GM12878 (cell line): ENCODE measurements around the gene FBXL2.

Source experiments
- ASH2L ChIP-seq: fragments of 300-600, 200-600 bp; sonication (generic); IDR thresholded peaks from 2 replicates; pipeline ENCODE4 v1.6.1; 2017; ENCODE audit warnings: low read depth, mild to moderate bottlenecking, borderline replicate concordance
- EP300 ChIP-seq, 2 experiments: fragments of 150-350 bp in 1 of 2; IDR thresholded peaks; 2 replicates each; pipeline ENCODE4 v1.6.1; 2011 to 2012; ENCODE audit warnings: low read depth in 2 of 2, low read length in 2 of 2, borderline replicate concordance in 1 of 2, improper control_type of control experiment in 1 of 2, inconsistent platforms in 1 of 2; ENCODE audit not compliant: control insufficient read depth in 1 of 2
- ESRRA ChIP-seq: IDR thresholded peaks from 2 replicates; pipeline ENCODE4 v1.6.1; 2012; ENCODE audit warnings: mild to moderate bottlenecking, low read length, improper control_type of control experiment
- EZH2 ChIP-seq: IDR thresholded peaks from 2 replicates; pipeline ENCODE4 v1.6.1; 2012; ENCODE audit warnings: low read depth, mild to moderate bottlenecking, control low read depth, inconsistent platforms, low read length, borderline replicate concordance; ENCODE audit not compliant: control insufficient read depth
- POLR2A ChIP-seq: IDR thresholded peaks from 2 replicates; pipeline ENCODE4 v1.6.1; 2011; ENCODE audit warnings: low read depth, mild to moderate bottlenecking, low read length
- POLR2AphosphoS5 ChIP-seq: IDR thresholded peaks from 2 replicates; pipeline ENCODE4 v1.6.1; 2011; ENCODE audit warnings: mild to moderate bottlenecking, low read length, inconsistent platforms
- SPI1 ChIP-seq: IDR thresholded peaks from 2 replicates; pipeline ENCODE4 v1.6.1; 2011; ENCODE audit warnings: low read depth, mild to moderate bottlenecking, low read length, moderate library complexity, borderline replicate concordance; ENCODE audit not compliant: insufficient read depth
- SREBF2 ChIP-seq: IDR thresholded peaks from 2 replicates; pipeline ENCODE4 v1.6.1; 2012; ENCODE audit warnings: mild to moderate bottlenecking, low read length
- TARDBP ChIP-seq: IDR thresholded peaks from 2 replicates; pipeline ENCODE4 v1.6.1; 2016; ENCODE audit warnings: borderline replicate concordance
- TCF3 ChIP-seq: IDR thresholded peaks from 2 replicates; pipeline ENCODE4 v1.6.1; 2012; ENCODE audit warnings: low read depth, mild to moderate bottlenecking, low read length, borderline replicate concordance; ENCODE audit not compliant: insufficient read depth
- TF ChIP-seq, protein P1 (sequence below), 3 experiments: IDR thresholded peaks in 2 of 3; conservative IDR thresholded peaks in 1 of 3; 2 replicates each; pipeline ENCODE4 v1.5.1; 2011; ENCODE audit warnings: low read depth in 3 of 3, low read length in 3 of 3, mild to moderate bottlenecking in 3 of 3, control low read depth in 2 of 3, moderate library complexity in 2 of 3, inconsistent platforms in 1 of 3, mixed read lengths in 1 of 3; ENCODE audit not compliant: control insufficient read depth in 2 of 3, insufficient read depth in 1 of 3; ENCODE audit errors: extremely low read depth in 1 of 3
- TF ChIP-seq, protein P2 (sequence below): IDR thresholded peaks from 2 replicates; pipeline ENCODE4 v1.6.1; 2012; ENCODE audit warnings: mild to moderate bottlenecking, low read depth, low read length

DNA sequence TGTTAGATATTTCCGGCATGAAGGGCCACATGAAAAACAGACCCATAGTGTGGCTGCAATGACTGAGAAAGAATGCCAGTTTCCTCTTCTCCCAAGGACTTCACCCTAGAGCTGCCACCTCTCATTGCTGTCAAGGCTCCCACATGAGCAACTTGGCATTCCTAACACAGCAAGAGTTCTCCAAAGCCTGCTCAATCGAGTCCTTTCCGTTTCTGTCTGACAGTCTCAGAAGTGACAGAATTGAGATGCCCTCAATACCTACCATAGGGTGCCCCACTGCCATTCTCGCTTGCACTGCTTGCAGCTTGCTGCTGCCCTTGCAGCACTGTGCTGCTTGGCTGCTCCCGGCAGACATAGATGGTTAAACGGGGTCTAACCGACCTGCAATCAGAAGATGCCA lies 118.7 kb downstream of the FBXL2 start:
- TF ChIP-seq, protein P1, sequence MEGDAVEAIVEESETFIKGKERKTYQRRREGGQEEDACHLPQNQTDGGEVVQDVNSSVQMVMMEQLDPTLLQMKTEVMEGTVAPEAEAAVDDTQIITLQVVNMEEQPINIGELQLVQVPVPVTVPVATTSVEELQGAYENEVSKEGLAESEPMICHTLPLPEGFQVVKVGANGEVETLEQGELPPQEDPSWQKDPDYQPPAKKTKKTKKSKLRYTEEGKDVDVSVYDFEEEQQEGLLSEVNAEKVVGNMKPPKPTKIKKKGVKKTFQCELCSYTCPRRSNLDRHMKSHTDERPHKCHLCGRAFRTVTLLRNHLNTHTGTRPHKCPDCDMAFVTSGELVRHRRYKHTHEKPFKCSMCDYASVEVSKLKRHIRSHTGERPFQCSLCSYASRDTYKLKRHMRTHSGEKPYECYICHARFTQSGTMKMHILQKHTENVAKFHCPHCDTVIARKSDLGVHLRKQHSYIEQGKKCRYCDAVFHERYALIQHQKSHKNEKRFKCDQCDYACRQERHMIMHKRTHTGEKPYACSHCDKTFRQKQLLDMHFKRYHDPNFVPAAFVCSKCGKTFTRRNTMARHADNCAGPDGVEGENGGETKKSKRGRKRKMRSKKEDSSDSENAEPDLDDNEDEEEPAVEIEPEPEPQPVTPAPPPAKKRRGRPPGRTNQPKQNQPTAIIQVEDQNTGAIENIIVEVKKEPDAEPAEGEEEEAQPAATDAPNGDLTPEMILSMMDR (IDR thresholded peaks at IDR 0.05 in 2 of 3, conservative IDR thresholded peaks at IDR 0.05 in 1 of 3; ENCODE audit: control insufficient read depth in 2 of 3, extremely low read depth in 1 of 3, insufficient read depth in 1 of 3, low read depth in 3 of 3, low read length in 3 of 3) = no peak
- TF ChIP-seq SPI1 = no peak
- no peak for TF ChIP-seq ASH2L
- TF ChIP-seq TARDBP = no peak
- no peak for TF ChIP-seq POLR2A
- no peak for TF ChIP-seq TCF3
- TF ChIP-seq EP300 (IDR thresholded peaks at IDR 0.05; ENCODE audit: borderline replicate concordance in 1 of 2, control insufficient read depth in 1 of 2, low read depth in 2 of 2, low read length in 2 of 2) = no peak
- TF ChIP-seq POLR2AphosphoS5 = no peak
- TF ChIP-seq, protein P2, sequence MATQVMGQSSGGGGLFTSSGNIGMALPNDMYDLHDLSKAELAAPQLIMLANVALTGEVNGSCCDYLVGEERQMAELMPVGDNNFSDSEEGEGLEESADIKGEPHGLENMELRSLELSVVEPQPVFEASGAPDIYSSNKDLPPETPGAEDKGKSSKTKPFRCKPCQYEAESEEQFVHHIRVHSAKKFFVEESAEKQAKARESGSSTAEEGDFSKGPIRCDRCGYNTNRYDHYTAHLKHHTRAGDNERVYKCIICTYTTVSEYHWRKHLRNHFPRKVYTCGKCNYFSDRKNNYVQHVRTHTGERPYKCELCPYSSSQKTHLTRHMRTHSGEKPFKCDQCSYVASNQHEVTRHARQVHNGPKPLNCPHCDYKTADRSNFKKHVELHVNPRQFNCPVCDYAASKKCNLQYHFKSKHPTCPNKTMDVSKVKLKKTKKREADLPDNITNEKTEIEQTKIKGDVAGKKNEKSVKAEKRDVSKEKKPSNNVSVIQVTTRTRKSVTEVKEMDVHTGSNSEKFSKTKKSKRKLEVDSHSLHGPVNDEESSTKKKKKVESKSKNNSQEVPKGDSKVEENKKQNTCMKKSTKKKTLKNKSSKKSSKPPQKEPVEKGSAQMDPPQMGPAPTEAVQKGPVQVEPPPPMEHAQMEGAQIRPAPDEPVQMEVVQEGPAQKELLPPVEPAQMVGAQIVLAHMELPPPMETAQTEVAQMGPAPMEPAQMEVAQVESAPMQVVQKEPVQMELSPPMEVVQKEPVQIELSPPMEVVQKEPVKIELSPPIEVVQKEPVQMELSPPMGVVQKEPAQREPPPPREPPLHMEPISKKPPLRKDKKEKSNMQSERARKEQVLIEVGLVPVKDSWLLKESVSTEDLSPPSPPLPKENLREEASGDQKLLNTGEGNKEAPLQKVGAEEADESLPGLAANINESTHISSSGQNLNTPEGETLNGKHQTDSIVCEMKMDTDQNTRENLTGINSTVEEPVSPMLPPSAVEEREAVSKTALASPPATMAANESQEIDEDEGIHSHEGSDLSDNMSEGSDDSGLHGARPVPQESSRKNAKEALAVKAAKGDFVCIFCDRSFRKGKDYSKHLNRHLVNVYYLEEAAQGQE = no peak
- TF ChIP-seq SREBF2 = no peak
- TF ChIP-seq EZH2 = no peak
- TF ChIP-seq ESRRA = no peak
